HFF-Myc (cell line): ENCODE data around the gene STT3A.

Source experiments
- DNase-seq: peaks from one replicate; pipeline ENCODE4 v3.0.0-alpha.2; 2011; ENCODE audit warnings: low read depth; ENCODE audit errors: extremely low read depth
- H3K4me3 ChIP-seq: replicated peaks from 2 replicates; pipeline ENCODE4 v1.5.1; 2011; ENCODE audit warnings: low read depth, mild to moderate bottlenecking, control low read depth, low read length
- CTCF ChIP-seq: IDR thresholded peaks from 2 replicates; pipeline ENCODE4 v1.5.1; 2012; ENCODE audit warnings: mild to moderate bottlenecking, low read depth, low read length, control low read depth; ENCODE audit errors: missing control alignments

Gene STT3A

GRCh38 chr11:125559888-125560287 is 32.8 kb upstream of the STT3A start:
- TF ChIP-seq CTCF: no peak
- H3K4me3 ChIP-seq: no peak overlapping the region
- no peak for DNase-seq

GRCh38 chr11:125561924-125562323 is 30.7 kb upstream of the STT3A start:
- DNase-seq: no peak
- TF ChIP-seq CTCF: no peak

GRCh38 chr11:125562430-125562829 is 30.2 kb upstream of the STT3A start:
- no peak overlapping the region for H3K4me3 ChIP-seq
- TF ChIP-seq CTCF: no peak
- no peak for DNase-seq

More at GRCh38 chr11:125561924-125562323, 30.7 kb upstream of the STT3A start:
- no peak overlapping the region for H3K4me3 ChIP-seq

GRCh38 chr11:125564357-125564756 is 28.3 kb upstream of the STT3A start:
- no peak overlapping the region for H3K4me3 ChIP-seq
- no peak for TF ChIP-seq CTCF

GRCh38 chr11:125566235-125566634 is 26.4 kb upstream of the STT3A start:
- no peak for TF ChIP-seq CTCF
- H3K4me3 ChIP-seq: no peak overlapping the region
- DNase-seq: no peak

More at GRCh38 chr11:125564357-125564756, 28.3 kb upstream of the STT3A start:
- DNase-seq: no peak

- peak; percentile 56 for DNase-seq
- TF ChIP-seq CTCF: peak; percentile 69
Measured at GRCh38 chr11:125568970-125569914, 23.4 kb upstream of the STT3A start, which contains the start of gene EI24. EI24 (plus strand) TSS chr11:125569477; CDS start chr11:125572528, 3,051 bp downstream.

More at GRCh38 chr11:125568970-125569914, 23.4 kb upstream of the STT3A start, which contains the start of gene EI24:
- peak within 1 kb of the TSS; percentile 99 for H3K4me3 ChIP-seq
